Spleen (tissue), 11 donors: ENCODE measurements around the gene HDAC4. TPM values are rescaled to one million over a fixed set of nuclear protein-coding genes. Genes with fewer than 3 reads are reported as not detected.
A peak's percentile ranks its signal among the peaks of the same experiment; 100 is the strongest.

Experiments
- DNase-seq: peaks from one replicate; pipeline ENCODE4 v3.0.0-alpha.2; 2020
- H3K27ac ChIP-seq, 8 donors: fragments of 200-600 bp; sonication (generic) in 7 of 8; 1 replicate in 4 of 8; 2 replicates in 4 of 8; pipeline versions ENCODE4 v1.5.0 to v1.8.0; 2016 to 2021; ENCODE audit warnings: inconsistent platforms in 4 of 8, mild to moderate bottlenecking in 4 of 8, moderate library complexity in 1 of 8
- H3K27me3 ChIP-seq, 7 donors: fragments of 200-600 bp; sonication (generic) in 6 of 7; replicated peaks in 1 of 7; 1 replicate in 4 of 7; 2 replicates in 3 of 7; pipeline versions ENCODE4 v1.5.0 to v1.8.0; 2016 to 2021; ENCODE audit warnings: inconsistent platforms in 3 of 7, mild to moderate bottlenecking in 1 of 7
- H3K36me3 ChIP-seq, 6 donors: fragments of 200-600 bp; sonication (generic) in 5 of 6; 1 replicate in 4 of 6; 2 replicates in 2 of 6; pipeline versions ENCODE4 v1.5.0 to v1.8.0; 2016 to 2021; ENCODE audit warnings: inconsistent platforms in 2 of 6
- H3K4me1 ChIP-seq, 6 donors: fragments of 200-600 bp; sonication (generic) in 5 of 6; 1 replicate in 3 of 6; 2 replicates in 3 of 6; pipeline versions ENCODE4 v1.5.0 to v1.8.0; 2016 to 2021; ENCODE audit warnings: inconsistent platforms in 3 of 6
- H3K4me3 ChIP-seq, 8 donors: fragments of 200-600 bp; sonication (generic) in 7 of 8; 1 replicate in 4 of 8; 2 replicates in 4 of 8; pipeline versions ENCODE4 v1.5.0 to v1.8.0; 2016 to 2021; ENCODE audit warnings: inconsistent platforms in 4 of 8, mild to moderate bottlenecking in 4 of 8, moderate library complexity in 2 of 8
- H3K9me3 ChIP-seq, 8 donors: fragments of 200-600 bp; sonication (generic) in 7 of 8; 1 replicate in 4 of 8; 2 replicates in 4 of 8; pipeline versions ENCODE4 v1.5.0 to v1.8.0; 2016 to 2021; ENCODE audit warnings: inconsistent platforms in 4 of 8
- CTCF ChIP-seq, 11 experiments: fragments of 200-600 bp in 7 of 11; fragments of 450-650 bp in 4 of 11; sonication (generic) in 4 of 11; IDR thresholded peaks in 8 of 11; conservative IDR thresholded peaks in 3 of 11; 1 replicate in 7 of 11; 2 replicates in 4 of 11; pipeline versions ENCODE4 v1.4.0 to v1.8.0; 2016 to 2021; ENCODE audit warnings: antibody characterized with exemption in 11 of 11, inconsistent platforms in 4 of 11, mild to moderate bottlenecking in 1 of 11
- POLR2A ChIP-seq, 3 donors: fragments of 450-650 bp; IDR thresholded peaks; one replicate each; pipeline ENCODE4 v1.5.1; 2017; ENCODE audit warnings: antibody characterized with exemption in 3 of 3, mild to moderate bottlenecking in 1 of 3
- POLR2AphosphoS5 ChIP-seq, 3 donors: sonication (generic); formaldehyde crosslinking; IDR thresholded peaks; one replicate each; pipeline ENCODE4 v1.5.1; 2017; ENCODE audit warnings: antibody characterized with exemption in 3 of 3
- WGBS, 5 donors: extraction: QIAGEN DNeasy Blood & Tissue Kit in 3 of 5; methylation state at CpG; one replicate each; pipeline versions ENCODE4 v1.1.5 to v1.1.7; 2013 to 2018; 5-methylcytosine and 5-hydroxymethylcytosine counted together
- intact Hi-C: fragments of 100-400 bp; cut with DNase I; formaldehyde crosslinking; loops from one replicate; pipeline ENCODE4 v1.15.0; 2023; ENCODE audit warnings: low total_unique reads
- polyA plus RNA-seq, 3 donors: library from polyadenylated mRNA; stranded (reverse); fragments of 200-250 nt; gene quantifications; one replicate each; pipeline ENCODE4 v1.2.1, GENCODE V29; 2013
- total RNA-seq, 7 donors: library from RNA; depleted of rRNA in 3 of 7; stranded (reverse); fragments of >200 nt in 3 of 7; fragmentation: NEBNext Ultra II Directional in 4 of 7; extraction: Animal tissue kit (Norgen Biotek cat#: 25700) in 4 of 7; gene quantifications; one replicate each; pipeline versions ENCODE4 v1.1.0 to v1.2.1, GENCODE V29; 2016 to 2021
- donor health status: healthy with polysubstance abuse.
- donor health status: DM: no; HTN: no; CAD: no; lungs with moderate emphysema.
- donor health status: DM: no; HTN: no; CAD: no.
- donor health status: Bipolar disorder and iron deficiency.
- donor health status: healthy.
- donor health status: DM: no; HTN: no; CAD: no.
- donor health status: DM: yes; HTN: yes; CAD: no.

The HDAC4 gene
- total and polyA plus RNA-seq, 10 donors: 3.2 to 122 (median 69.5) TPM

- DNase-seq: no peak
- Histone ChIP-seq H3K27me3 (peaks cover 0 to 11% (median 0%) of the 10 kb centered on the region in 7 donors), H3K36me3 (peaks cover 0 to 5% (median 0%) of the 10 kb centered on the region in 6 donors), H3K4me3 (no peak overlapping the region), H3K27ac (peak overlapping the region in 4 of 8 donors; percentile 17 to 55 (median 36)), H3K9me3 (peaks cover 0 to 19% (median 14%) of the 10 kb centered on the region in 8 donors), H3K4me1 (peaks cover 35 to 99% (median 77%) of the 10 kb centered on the region in 6 donors)
- TF ChIP-seq CTCF (IDR thresholded peaks at IDR 0.05 in 8 of 11, conservative IDR thresholded peaks at IDR 0.05 in 3 of 11): no peak
- 51 to 57% (median 53%) methylated on average over 5 of the region's 5 CpGs for WGBS, 5 donors
- intact Hi-C loops: no loop called here
Observed at GRCh38 chr2:239255218-239255617, 145.6 kb downstream of the HDAC4 start.

- Histone ChIP-seq H3K4me3 (peak overlapping the region in 1 of 8 donors; percentile 47), H3K36me3 (peaks cover 0 to 18% (median 0%) of the 10 kb centered on the region in 6 donors), H3K9me3 (peaks cover 0 to 19% (median 14%) of the 10 kb centered on the region in 8 donors), H3K27me3 (peaks cover 0 to 11% (median 0%) of the 10 kb centered on the region in 7 donors), H3K4me1 (peaks cover 33 to 99% (median 75%) of the 10 kb centered on the region in 6 donors), H3K27ac (peak overlapping the region in 7 of 8 donors; percentile 54 to 84 (median 70))
- DNase-seq: peak; percentile 71
- TF ChIP-seq CTCF (IDR thresholded peaks at IDR 0.05 in 8 of 11, conservative IDR thresholded peaks at IDR 0.05 in 3 of 11) (no peak), POLR2AphosphoS5 (IDR thresholded peaks at IDR 0.05) (no peak), POLR2A (IDR thresholded peaks at IDR 0.05) (no peak)
- intact Hi-C loops: no loop called here
- 63 to 86% (median 65%) methylated on average over 7 of the region's 7 CpGs for WGBS, 5 donors
Observed at GRCh38 chr2:239253701-239254436, 147.0 kb downstream of the HDAC4 start.

GRCh38 chr2:239253264-239253663, 147.6 kb downstream of the HDAC4 start:
- Histone ChIP-seq H3K4me1 (peaks cover 31 to 99% (median 72%) of the 10 kb centered on the region in 6 donors), H3K27ac (peak overlapping the region in 7 of 8 donors; percentile 54 to 84 (median 70)), H3K27me3 (peaks cover 0 to 11% (median 0%) of the 10 kb centered on the region in 7 donors), H3K36me3 (peaks cover 0 to 19% (median 0%) of the 10 kb centered on the region in 6 donors), H3K4me3 (peak overlapping the region in 2 of 8 donors; percentile 20 to 47), H3K9me3 (peaks cover 0 to 15% (median 12%) of the 10 kb centered on the region in 8 donors)
- intact Hi-C loops: no loop called here
- no peak for DNase-seq
- 35 to 54% (median 37%) methylated on average over 7 of the region's 7 CpGs for WGBS, 5 donors
- no peak for TF ChIP-seq POLR2AphosphoS5 (IDR thresholded peaks at IDR 0.05)
- TF ChIP-seq CTCF (IDR thresholded peaks at IDR 0.05 in 8 of 11, conservative IDR thresholded peaks at IDR 0.05 in 3 of 11): no peak
- TF ChIP-seq POLR2A (IDR thresholded peaks at IDR 0.05): no peak

GRCh38 chr2:239252801-239253200, 148.0 kb downstream of the HDAC4 start:
- intact Hi-C loops: no loop called here
- H3K9me3 ChIP-seq: peaks cover 0 to 10% (median 7%) of the 10 kb centered on the region in 8 donors
- TF ChIP-seq CTCF (IDR thresholded peaks at IDR 0.05 in 8 of 11, conservative IDR thresholded peaks at IDR 0.05 in 3 of 11) (no peak), POLR2AphosphoS5 (IDR thresholded peaks at IDR 0.05) (peak; percentile 80 to 85 (median 80)), POLR2A (IDR thresholded peaks at IDR 0.05) (no peak)
- H3K36me3 ChIP-seq: peaks cover 0 to 19% (median 0%) of the 10 kb centered on the region in 6 donors
- peaks cover 0 to 11% (median 0%) of the 10 kb centered on the region in 7 donors for H3K27me3 ChIP-seq
- 10 to 35% (median 14%) methylated on average over 19 of the region's 19 CpGs for WGBS, 5 donors
- H3K4me1 ChIP-seq: peaks cover 31 to 99% (median 70%) of the 10 kb centered on the region in 6 donors
- H3K27ac ChIP-seq: peak overlapping the region in 7 of 8 donors; percentile 54 to 84 (median 70)
- peak; percentile 89 for DNase-seq
- H3K4me3 ChIP-seq: peak overlapping the region in 3 of 8 donors; percentile 13 to 47 (median 20)
